ENCODE data around the gene FCER1G. TPM values are rescaled to one million over a fixed set of nuclear protein-coding genes. Genes with fewer than 3 reads are reported as not detected.

Gene FCER1G
- total and polyA plus RNA-seq, 4 donors = 25.4 to 77.1 (median 39.3) TPM

DNA sequence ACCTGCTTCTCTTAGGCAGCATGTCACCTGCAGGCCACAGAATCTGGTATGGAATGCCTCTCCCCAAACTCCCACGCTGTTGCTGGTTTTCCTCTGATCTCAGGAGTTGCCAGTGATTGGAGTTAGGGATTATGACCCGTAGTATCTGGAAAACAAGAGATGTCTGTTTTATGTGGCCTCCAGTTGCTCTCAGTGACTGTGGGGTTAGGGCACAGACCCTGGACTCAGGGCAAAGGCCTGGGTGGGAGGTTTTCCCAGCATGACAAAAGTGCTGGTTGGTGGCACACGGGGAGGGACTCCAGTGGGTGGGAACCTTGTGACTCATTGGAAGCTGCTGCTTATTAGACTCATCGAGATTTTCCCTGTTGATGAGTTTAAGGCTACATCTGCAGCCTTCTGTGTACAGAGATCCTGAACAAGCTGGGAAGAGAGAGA is 23.0 kb downstream of the FCER1G start, which contains the start of gene NR1I3:
TSS of gene NR1I3 (minus strand) at position 165 of the 435 bp plus-strand sequence. CDS start 1,638 bp downstream, outside the sequence.
- peaks cover 3 to 16% (median 6%) of the 10 kb centered on the region in 4 donors for H3K36me3 ChIP-seq (ENCODE audit: control insufficient read depth in 4 of 4, insufficient read depth in 3 of 4, low read depth in 1 of 4, low read length in 3 of 4)
- H3K4me3 ChIP-seq (ENCODE audit: low read depth in 1 of 3, low read length in 3 of 3) = peak within 1 kb of the TSS; percentile 56 to 85 (median 64)
- no peaks in the 10 kb centered on the region for H3K9me3 ChIP-seq (ENCODE audit: control insufficient read depth in 4 of 4, low read length in 3 of 4)
- H3K27me3 ChIP-seq (ENCODE audit: control insufficient read depth in 4 of 4, insufficient read depth in 4 of 4, low read length in 3 of 4) = no peaks in the 10 kb centered on the region
- H3K9ac ChIP-seq (ENCODE audit: low read depth in 1 of 2, low read length in 2 of 2) = peak within 1 kb of the TSS; percentile 91 to 99
- DNase-seq (ENCODE audit: low spot score) = peak; percentile 63
- TF ChIP-seq RXRA (IDR thresholded peaks at IDR 0.05) (peak; percentile 99 to 100), EGR1 (IDR thresholded peaks at IDR 0.05; ENCODE audit: low read depth in 2 of 2) (peak; percentile 80 to 91), JUND (IDR thresholded peaks at IDR 0.05) (peak; percentile 95 to 97), RAD21 (IDR thresholded peaks at IDR 0.05) (peak; percentile 57 to 69), TAF1 (conservative IDR thresholded peaks at IDR 0.05) (peak; percentile 94), FOXA2 (IDR thresholded peaks at IDR 0.05) (peak; percentile 77), HNF4A (conservative IDR thresholded peaks at IDR 0.05) (peak; percentile 100), NR2F2 (IDR thresholded peaks at IDR 0.05) (peak; percentile 86), YY1 (IDR thresholded peaks at IDR 0.05) (peak; percentile 90), SP1 (IDR thresholded peaks at IDR 0.05) (peak; percentile 100), HNF4G (IDR thresholded peaks at IDR 0.05) (peak; percentile 100), GABPA (IDR thresholded peaks at IDR 0.05 in 1 of 2, conservative IDR thresholded peaks at IDR 0.05 in 1 of 2) (peak in 1 of 2 donors; percentile 66), REST (IDR thresholded peaks at IDR 0.05) (peak; percentile 94), ZBTB33 (IDR thresholded peaks at IDR 0.05) (peak; percentile 96), FOXA1 (IDR thresholded peaks at IDR 0.05) (peak; percentile 91), MAX (IDR thresholded peaks at IDR 0.05) (peak; percentile 95)
- TF ChIP-seq, protein P1, sequence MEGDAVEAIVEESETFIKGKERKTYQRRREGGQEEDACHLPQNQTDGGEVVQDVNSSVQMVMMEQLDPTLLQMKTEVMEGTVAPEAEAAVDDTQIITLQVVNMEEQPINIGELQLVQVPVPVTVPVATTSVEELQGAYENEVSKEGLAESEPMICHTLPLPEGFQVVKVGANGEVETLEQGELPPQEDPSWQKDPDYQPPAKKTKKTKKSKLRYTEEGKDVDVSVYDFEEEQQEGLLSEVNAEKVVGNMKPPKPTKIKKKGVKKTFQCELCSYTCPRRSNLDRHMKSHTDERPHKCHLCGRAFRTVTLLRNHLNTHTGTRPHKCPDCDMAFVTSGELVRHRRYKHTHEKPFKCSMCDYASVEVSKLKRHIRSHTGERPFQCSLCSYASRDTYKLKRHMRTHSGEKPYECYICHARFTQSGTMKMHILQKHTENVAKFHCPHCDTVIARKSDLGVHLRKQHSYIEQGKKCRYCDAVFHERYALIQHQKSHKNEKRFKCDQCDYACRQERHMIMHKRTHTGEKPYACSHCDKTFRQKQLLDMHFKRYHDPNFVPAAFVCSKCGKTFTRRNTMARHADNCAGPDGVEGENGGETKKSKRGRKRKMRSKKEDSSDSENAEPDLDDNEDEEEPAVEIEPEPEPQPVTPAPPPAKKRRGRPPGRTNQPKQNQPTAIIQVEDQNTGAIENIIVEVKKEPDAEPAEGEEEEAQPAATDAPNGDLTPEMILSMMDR (IDR thresholded peaks at IDR 0.05; ENCODE audit: low read depth, low read length, missing input control) = no peak
- TF ChIP-seq, protein P2, sequence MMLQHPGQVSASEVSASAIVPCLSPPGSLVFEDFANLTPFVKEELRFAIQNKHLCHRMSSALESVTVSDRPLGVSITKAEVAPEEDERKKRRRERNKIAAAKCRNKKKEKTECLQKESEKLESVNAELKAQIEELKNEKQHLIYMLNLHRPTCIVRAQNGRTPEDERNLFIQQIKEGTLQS (IDR thresholded peaks at IDR 0.05) = peak; percentile 84
- H3K27ac ChIP-seq (ENCODE audit: low read depth in 1 of 2, low read length in 2 of 2) = peak within 1 kb of the TSS; percentile 91 to 99
- H3K4me1 ChIP-seq (ENCODE audit: control insufficient read depth in 4 of 4, insufficient read depth in 4 of 4, low read length in 3 of 4) = peaks cover 0 to 25% (median 6%) of the 10 kb centered on the region in 4 donors
- WGBS = 34% methylated on average over 4 of the region's 4 CpGs
